ENCODE data around the gene AGTPBP1.

GRCh38 chr9:85515021-85515420 lies 226.7 kb downstream of the AGTPBP1 start:
- no peak for TF ChIP-seq CTCF (IDR thresholded peaks at IDR 0.05)
- no peak for TF ChIP-seq POLR2A (IDR thresholded peaks at IDR 0.05)
